OCI-LY7 (cell line): ENCODE results near the gene ZNF467.

ENCODE experiments used
- CTCF ChIP-seq: fragments of 200-600 bp; sonication (generic); conservative IDR thresholded peaks from 2 replicates; pipeline ENCODE4 v1.5.1; 2014; ENCODE audit warnings: mild to moderate bottlenecking, antibody characterized with exemption, low read length, moderate library complexity, mixed read lengths
- EZH2phosphoT487 ChIP-seq: fragments of 200-600 bp; sonication (generic); IDR thresholded peaks from 2 replicates; pipeline ENCODE4 v1.6.1; 2018; ENCODE audit warnings: low read depth, borderline replicate concordance, mild to moderate bottlenecking, mixed run types, antibody characterized with exemption, low read length, moderate library complexity, mixed read lengths

- TF ChIP-seq CTCF (no peak), EZH2phosphoT487 (no peak)
These were observed 42.9 kb upstream of the ZNF467 start for GRCh38 chr7:149816267-149816751.
